ENCODE data around the gene ADRM1.

Gene ADRM1

GRCh38 chr20:62302341-62303061 is at the start of gene ADRM1:
ADRM1 (plus strand) TSS chr20:62302997; CDS start chr20:62303569, 572 bp downstream.
- ChIA-PET CTCF (interaction anchor here (0.7 to 5.0 kb wide), 23 partner anchors 8 to 491 kb away, joined by 3 to 40 read pairs (median 3); partner anchors contain the start of gene RPS21), POLR2A (no interaction called here)
- peak; percentile 87 for TF ChIP-seq CTCF (IDR thresholded peaks at IDR 0.05; ENCODE audit: control extremely low read depth, extremely low read depth, low read depth, missing control alignments)
- DNase-seq (ENCODE audit: extremely low spot score), result peak; percentile 99

GRCh38 chr20:62253398-62253797 is 49.4 kb upstream of the ADRM1 start:
- DNase-seq (ENCODE audit: extremely low spot score), result no peak
- no peak for TF ChIP-seq CTCF (IDR thresholded peaks at IDR 0.05; ENCODE audit: control extremely low read depth, extremely low read depth, low read depth, missing control alignments)
- CTCF ChIA-PET, result no interaction called here
- POLR2A ChIA-PET, result no interaction called here

GRCh38 chr20:62254021-62254724 is 48.6 kb upstream of the ADRM1 start:
- no peak for TF ChIP-seq CTCF (IDR thresholded peaks at IDR 0.05; ENCODE audit: control extremely low read depth, extremely low read depth, low read depth, missing control alignments)
- POLR2A ChIA-PET, result interaction anchor here (0.8 kb wide), 1 partner anchor 16 kb away, joined by 3 read pairs; the partner anchor contains the start of gene OSBPL2
- CTCF ChIA-PET, result no interaction called here
- DNase-seq (ENCODE audit: extremely low spot score), result no peak

- TF ChIP-seq CTCF (IDR thresholded peaks at IDR 0.05; ENCODE audit: control extremely low read depth, extremely low read depth, low read depth, missing control alignments), result no peak
- POLR2A ChIA-PET, result no interaction called here
- no peak for DNase-seq (ENCODE audit: extremely low spot score)
- CTCF ChIA-PET, result interaction anchor here (1.1 kb wide), 1 partner anchor 126 kb away, joined by 3 read pairs; no protein-coding TSS in a partner anchor
Measured at GRCh38 chr20:62255976-62256375, 46.8 kb upstream of the ADRM1 start.

GRCh38 chr20:62258499-62259293 is 44.1 kb upstream of the ADRM1 start:
- POLR2A ChIA-PET, result interaction anchor here (0.5 kb wide), 1 partner anchor 143 kb away, joined by 6 read pairs; no protein-coding TSS in a partner anchor
- no peak for TF ChIP-seq CTCF (IDR thresholded peaks at IDR 0.05; ENCODE audit: control extremely low read depth, extremely low read depth, low read depth, missing control alignments)
- DNase-seq (ENCODE audit: extremely low spot score), result no peak
- CTCF ChIA-PET, result no interaction called here

GRCh38 chr20:62259294-62259565 is 43.6 kb upstream of the ADRM1 start:
- no peak for DNase-seq (ENCODE audit: extremely low spot score)
- TF ChIP-seq CTCF (IDR thresholded peaks at IDR 0.05; ENCODE audit: control extremely low read depth, extremely low read depth, low read depth, missing control alignments), result no peak
- CTCF ChIA-PET, result no interaction called here
- POLR2A ChIA-PET, result no interaction called here
